Gastrocnemius medialis (tissue), 4 donors: ENCODE results near the gene KDM8. TPM values are rescaled to one million over a fixed set of nuclear protein-coding genes. Genes with fewer than 3 reads are reported as not detected.

ENCODE experiments used
- ATAC-seq, 2 donors: fragments of 150-250 bp; one replicate each; pipeline ENCODE4 v1.9.1; 2016
- DNase-seq, 2 donors: peaks; one replicate each; pipeline ENCODE4 v3.0.0-alpha.2; 2019
- H3K27ac ChIP-seq, 4 donors: fragments of 200-600 bp; sonication (generic); 1 replicate in 1 of 4; 2 replicates in 3 of 4; pipeline ENCODE4 v1.5.1; 2016 to 2018; ENCODE audit warnings: mild to moderate bottlenecking in 2 of 4, moderate library complexity in 1 of 4
- H3K27me3 ChIP-seq, 3 donors: fragments of 200-600 bp; sonication (generic) in 2 of 3; 1 replicate in 1 of 3; 2 replicates in 2 of 3; pipeline versions ENCODE4 v1.5.1 to v1.6.0; 2016 to 2019; ENCODE audit warnings: mild to moderate bottlenecking in 1 of 3, moderate library complexity in 1 of 3
- H3K36me3 ChIP-seq, 2 donors: fragments of 200-600 bp; sonication (generic) in 1 of 2; one replicate each; pipeline ENCODE4 v1.5.1; 2017 to 2018
- H3K4me1 ChIP-seq, 2 donors: fragments of 200-600 bp; sonication (generic) in 1 of 2; one replicate each; pipeline ENCODE4 v1.5.1; 2016 to 2017; ENCODE audit warnings: mild to moderate bottlenecking in 2 of 2
- H3K4me3 ChIP-seq, 4 donors: fragments of 200-600 bp; sonication (generic) in 3 of 4; 1 replicate in 1 of 4; 2 replicates in 3 of 4; pipeline ENCODE4 v1.5.1; 2016 to 2019; ENCODE audit warnings: mild to moderate bottlenecking in 2 of 4
- H3K9me3 ChIP-seq, 3 donors: fragments of 200-600 bp; sonication (generic) in 2 of 3; 1 replicate in 1 of 3; 2 replicates in 2 of 3; pipeline ENCODE4 v1.5.1; 2016 to 2019
- CTCF ChIP-seq, 5 experiments: fragments of 450-650 bp in 3 of 5; fragments of 200-600 bp in 2 of 5; sonication (generic) in 2 of 5; IDR thresholded peaks in 4 of 5; conservative IDR thresholded peaks in 1 of 5; 1 replicate in 4 of 5; 2 replicates in 1 of 5; pipeline ENCODE4 v1.5.1; 2016 to 2019; ENCODE audit warnings: antibody characterized with exemption in 5 of 5, mild to moderate bottlenecking in 3 of 5, moderate library complexity in 3 of 5
- POLR2A ChIP-seq, 2 donors: fragments of 450-650 bp; IDR thresholded peaks; one replicate each; pipeline ENCODE4 v1.6.1; 2017; ENCODE audit warnings: antibody characterized with exemption in 2 of 2, mild to moderate bottlenecking in 2 of 2, moderate library complexity in 2 of 2
- in situ Hi-C, 4 donors: fragments of 200-750 bp; cut with MboI; loops; one replicate each; pipeline versions ENCODE4 v1.15.0 to v1.8.0; 2017; ENCODE audit warnings: low sequenced_read_pairs in 4 of 4
- intact Hi-C: fragments of 100-400 bp; cut with DNase I; formaldehyde crosslinking; loops from one replicate; pipeline ENCODE4 v1.15.1; 2023; ENCODE audit warnings: low total_unique reads
- total RNA-seq, 4 donors: library from RNA; depleted of rRNA; stranded (reverse); fragments of >200 nt; gene quantifications; one replicate each; pipeline versions ENCODE4 v1.1.0 to v1.2.3, GENCODE V29; 2016

Gene KDM8
- total RNA-seq, 4 donors from 2014 or later: 3.2 to 6.3 (median 5.1) TPM

- ATAC-seq: peak; percentile 99 to 100
- in situ Hi-C loops: no loop called here
- intact Hi-C loops: loop anchor here (2.0 kb wide), 1 partner anchor 66 kb away; the partner anchor contains the start of gene KDM8
These were observed 65.3 kb downstream of the KDM8 start, which contains the start of gene NSMCE1 for GRCh38 chr16:27268376-27269299. Gene NSMCE1 (minus strand): TSS chr16:27268772. CDS start chr16:27257570, 11,202 bp downstream.

GRCh38 chr16:27269300-27270150 is 66.2 kb downstream of the KDM8 start:
- peaks cover 0 to 8% of the 10 kb centered on the region in 2 donors for H3K4me1 ChIP-seq
- peak overlapping the region in 2 of 4 donors; percentile 80 to 90 for H3K27ac ChIP-seq
- intact Hi-C loops: loop anchor here (2.0 kb wide), 1 partner anchor 67 kb away; the partner anchor contains the start of gene KDM8
- H3K4me3 ChIP-seq: peak overlapping the region; percentile 72 to 98 (median 84)
- in situ Hi-C loops: no loop called here
- no peaks in the 10 kb centered on the region for H3K27me3 ChIP-seq
- H3K36me3 ChIP-seq: no peaks in the 10 kb centered on the region
- no peak for TF ChIP-seq POLR2A (IDR thresholded peaks at IDR 0.05)
- no peak for TF ChIP-seq CTCF (IDR thresholded peaks at IDR 0.05 in 4 of 5, conservative IDR thresholded peaks at IDR 0.05 in 1 of 5)
- no peak for DNase-seq
- no peak for ATAC-seq
- no peaks in the 10 kb centered on the region for H3K9me3 ChIP-seq

More at GRCh38 chr16:27268376-27269299, 65.3 kb downstream of the KDM8 start, which contains the start of gene NSMCE1:
- Histone ChIP-seq H3K4me3 (peak within 1 kb of the TSS; percentile 72 to 98 (median 84)), H3K36me3 (no peaks in the 10 kb centered on the region), H3K9me3 (no peaks in the 10 kb centered on the region), H3K27ac (peak within 1 kb of the TSS; percentile 66 to 90 (median 80)), H3K4me1 (peaks cover 0 to 8% of the 10 kb centered on the region in 2 donors), H3K27me3 (no peaks in the 10 kb centered on the region)
- peak; percentile 94 to 96 for DNase-seq
- TF ChIP-seq POLR2A (IDR thresholded peaks at IDR 0.05) (peak; percentile 53 to 65), CTCF (IDR thresholded peaks at IDR 0.05 in 4 of 5, conservative IDR thresholded peaks at IDR 0.05 in 1 of 5) (peak in 3 of 5 experiments; percentile 17 to 40 (median 30))

GRCh38 chr16:27270349-27270748 is 67.0 kb downstream of the KDM8 start:
- DNase-seq (no peak), ATAC-seq (no peak)
- H3K4me3 ChIP-seq: no peak overlapping the region
- peaks cover 0 to 8% of the 10 kb centered on the region in 2 donors for H3K4me1 ChIP-seq
- no peaks in the 10 kb centered on the region for H3K27me3 ChIP-seq
- H3K36me3 ChIP-seq: no peaks in the 10 kb centered on the region
- intact Hi-C loops (no loop called here), in situ Hi-C loops (no loop called here)
- no peak overlapping the region for H3K27ac ChIP-seq
- TF ChIP-seq CTCF (IDR thresholded peaks at IDR 0.05 in 4 of 5, conservative IDR thresholded peaks at IDR 0.05 in 1 of 5): no peak
- TF ChIP-seq POLR2A (IDR thresholded peaks at IDR 0.05): no peak
- H3K9me3 ChIP-seq: no peaks in the 10 kb centered on the region

Other genes starting within 250 kb of the KDM8 start
- gene C16orf82, start 136.6 kb upstream of the KDM8 start, total RNA-seq: not detected
- 10 to 100 TPM; 20.2 to 29.1 (median 22.0) TPM for gene NSMCE1, start 65.2 kb downstream of the KDM8 start, total RNA-seq
- 1 to 10 TPM; 4.5 to 7.4 (median 6.5) TPM for gene IL4R, start 110.4 kb downstream of the KDM8 start, total RNA-seq
- gene IL21R, start 198.6 kb downstream of the KDM8 start, total RNA-seq: under 1 TPM in 1 of 4 donors, not detected in 3; 0.15 TPM